Epidermal melanocyte (primary cell): ENCODE results near the gene SLC9B2.
A peak's percentile ranks its signal among the peaks of the same experiment; 100 is the strongest.

Experiments
- DNase-seq: peaks from one replicate; pipeline ENCODE4 v3.0.0; 2011; ENCODE audit warnings: low spot score; ENCODE audit not compliant: insufficient read length

The SLC9B2 gene

GRCh38 chr4:103075894-103076746 is 441 bp downstream of the SLC9B2 start:
- peak; percentile 21 for DNase-seq

- peak; percentile 32 for DNase-seq
These were observed 1.1 kb downstream of the SLC9B2 start for GRCh38 chr4:103075435-103075893.

GRCh38 chr4:103074744-103075434 is 1.7 kb downstream of the SLC9B2 start:
- DNase-seq, result no peak

DNA sequence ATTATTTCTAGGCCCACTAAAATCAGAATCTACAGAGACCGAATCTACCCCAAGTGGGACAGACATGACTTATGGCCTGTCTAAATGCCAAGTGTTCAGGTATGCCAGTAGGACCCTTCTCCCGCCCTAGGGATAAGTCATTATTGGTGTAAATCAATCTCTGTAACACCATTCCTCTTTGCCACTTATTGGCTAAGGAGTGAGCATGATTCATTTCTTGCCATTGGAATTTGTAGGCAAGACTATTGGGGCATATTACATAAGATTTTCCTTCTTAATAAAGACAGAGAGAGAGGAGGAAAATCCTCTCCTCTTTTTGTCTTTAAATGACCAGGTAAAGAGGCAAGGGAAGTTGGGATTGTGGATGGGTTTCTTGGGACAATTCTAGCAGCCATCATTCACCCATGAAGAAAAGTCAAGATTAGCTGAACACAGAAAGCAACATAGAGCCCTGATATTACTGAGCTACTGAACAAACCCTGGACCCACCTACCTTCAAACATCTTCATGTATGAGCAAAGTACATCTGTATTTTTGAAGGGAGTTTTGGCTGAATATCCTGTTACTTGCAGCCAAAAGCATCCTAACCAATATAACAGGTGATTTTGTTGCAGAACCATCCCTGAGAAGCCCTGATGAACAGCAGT is 2.6 kb downstream of the SLC9B2 start:
- no peak for DNase-seq

- DNase-seq, result no peak
These were observed 8.6 kb downstream of the SLC9B2 start for GRCh38 chr4:103067841-103068547.

DNA sequence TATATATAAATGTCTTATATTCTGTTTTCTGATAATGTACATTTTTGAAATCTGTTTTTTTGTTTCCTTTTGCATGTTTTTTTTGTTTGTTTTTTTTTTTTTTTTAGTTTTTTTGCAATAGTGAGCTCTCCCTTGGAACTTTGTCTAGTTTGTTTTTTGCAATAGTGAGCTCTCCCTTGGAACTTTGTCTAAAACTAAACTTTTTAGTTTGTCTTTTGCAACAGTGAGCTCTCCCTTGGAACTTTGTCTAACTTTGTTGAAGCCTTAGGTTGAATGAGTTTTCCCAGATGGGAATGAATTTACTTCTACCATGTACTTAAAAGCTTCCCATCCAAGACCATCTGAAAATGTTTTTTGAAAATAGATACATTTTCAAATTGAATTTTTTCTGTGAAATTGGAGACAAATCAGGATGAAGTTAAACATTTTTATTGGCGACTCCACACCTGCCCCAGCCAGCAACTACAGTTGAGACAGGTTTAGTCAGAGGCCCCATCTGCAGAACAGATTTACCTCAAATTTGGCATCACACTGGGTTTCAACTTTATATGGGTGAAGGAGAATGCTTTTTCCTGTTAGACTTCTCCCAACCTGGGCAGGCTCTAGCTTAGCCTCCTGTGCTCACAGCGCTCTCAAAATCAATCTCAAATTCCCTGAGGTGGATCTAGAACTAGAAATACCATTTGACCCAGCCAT is 16.0 kb downstream of the SLC9B2 start:
- DNase-seq, result no peak

GRCh38 chr4:103054030-103054429 is 22.5 kb downstream of the SLC9B2 start:
- no peak for DNase-seq

GRCh38 chr4:103052779-103053178 is 23.8 kb downstream of the SLC9B2 start:
- DNase-seq, result no peak

DNA sequence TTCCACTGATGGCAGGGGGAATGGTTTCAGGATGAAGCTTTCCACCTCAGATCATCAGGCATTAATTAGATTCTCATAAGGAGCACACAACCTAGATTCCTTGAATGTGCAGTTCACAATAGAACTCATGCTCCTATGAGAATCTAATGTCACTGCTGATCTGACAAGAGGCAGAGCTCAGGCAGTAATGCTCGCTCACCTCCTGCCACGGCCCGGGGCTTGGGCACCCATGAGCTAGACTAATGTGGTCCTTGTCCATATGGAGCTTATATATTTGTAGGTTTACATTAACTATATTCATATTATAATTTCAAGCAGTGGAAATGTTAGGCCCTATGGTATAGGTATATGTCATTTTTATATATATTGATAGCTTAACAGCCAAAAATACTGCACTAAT is 24.4 kb downstream of the SLC9B2 start:
- no peak for DNase-seq

GRCh38 chr4:103050736-103051436 is 25.7 kb downstream of the SLC9B2 start:
- DNase-seq, result no peak

- no peak for DNase-seq
These were observed 29.9 kb downstream of the SLC9B2 start for GRCh38 chr4:103046416-103047290.

- DNase-seq, result no peak
These were observed 32.4 kb downstream of the SLC9B2 start for GRCh38 chr4:103044183-103044582.

GRCh38 chr4:103036169-103036568 is 40.4 kb downstream of the SLC9B2 start:
- DNase-seq, result no peak

DNA sequence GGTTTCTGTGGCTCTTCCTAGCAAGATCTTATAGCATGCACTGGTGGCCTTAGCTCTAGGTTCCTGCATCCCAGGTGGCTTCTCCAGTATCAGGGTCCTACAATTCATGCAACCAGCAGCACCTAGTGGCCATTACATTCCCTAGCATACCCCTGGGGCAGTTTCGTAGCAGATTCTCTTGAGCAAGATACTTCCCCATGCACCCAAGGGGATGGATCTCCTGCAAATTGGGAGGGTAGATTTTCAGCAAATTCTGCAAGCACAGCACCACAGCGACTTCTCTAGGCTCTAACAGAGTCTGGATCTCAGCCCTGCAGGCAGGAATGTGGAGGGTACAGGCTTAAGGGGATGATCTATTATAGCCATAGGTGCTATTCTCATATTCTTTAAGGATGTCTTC is 44.0 kb downstream of the SLC9B2 start:
- no peak for DNase-seq

- no peak for DNase-seq
These were observed 45.8 kb downstream of the SLC9B2 start for GRCh38 chr4:103030791-103031190.

DNA sequence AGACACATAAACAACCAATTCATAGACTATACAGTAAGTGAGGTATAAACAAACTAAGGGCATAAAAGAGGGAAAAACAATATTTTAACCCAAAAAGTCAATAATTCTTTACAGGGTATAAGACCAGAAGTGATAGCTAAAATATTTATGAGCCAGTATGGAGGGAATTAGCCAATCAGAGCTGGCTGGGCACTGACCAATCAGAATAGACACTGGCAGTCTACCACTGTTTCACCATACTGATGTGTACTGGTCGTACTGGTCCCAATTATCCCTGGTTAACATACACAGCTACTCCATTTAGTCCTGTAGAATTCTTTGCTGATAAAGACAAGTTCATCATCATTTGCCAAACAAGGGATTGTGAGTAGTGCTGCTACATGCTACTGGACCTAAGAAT is 47.3 kb downstream of the SLC9B2 start:
- DNase-seq, result no peak

GRCh38 chr4:103026868-103027267 is 49.7 kb downstream of the SLC9B2 start:
- no peak for DNase-seq

DNA sequence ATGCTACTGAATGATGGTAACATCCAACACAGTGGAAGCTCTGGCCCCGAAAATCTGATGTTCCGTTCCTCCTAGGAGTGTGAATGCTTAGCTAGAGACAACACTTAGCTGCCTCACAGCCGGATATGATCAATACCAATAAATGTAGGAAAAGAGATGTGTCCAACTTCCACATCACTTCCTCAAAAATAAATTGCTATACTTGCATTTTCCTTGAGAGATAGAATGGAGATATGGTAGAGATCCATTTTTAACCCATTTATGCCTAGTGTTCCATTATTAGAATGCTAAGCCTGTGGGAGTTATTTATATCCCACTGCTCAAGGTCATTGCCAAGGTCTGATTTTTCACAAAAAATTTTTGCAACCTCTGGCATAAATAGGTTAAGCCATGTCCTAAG is 51.6 kb downstream of the SLC9B2 start:
- no peak for DNase-seq

DNA sequence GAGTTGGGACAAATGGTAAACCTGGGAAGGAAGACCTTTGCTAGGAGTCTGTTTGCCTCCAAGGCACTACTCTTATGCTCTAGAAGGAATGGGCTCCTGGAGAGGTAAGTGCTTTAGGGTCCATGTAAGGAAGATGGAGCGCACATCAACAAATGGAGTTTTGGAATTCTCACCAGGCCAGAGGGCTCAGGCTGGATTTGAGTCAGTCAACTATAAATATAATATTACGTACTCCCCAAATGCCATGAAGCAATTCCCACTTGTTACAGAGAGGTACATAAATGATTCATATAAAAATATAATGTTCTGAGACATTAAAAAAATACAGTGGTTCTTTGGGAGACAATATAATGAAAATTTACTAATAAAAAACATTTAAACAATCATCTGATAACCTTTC is 55.4 kb downstream of the SLC9B2 start:
- no peak for DNase-seq
